ENCODE results near the gene CAP1. TPM values are rescaled to one million over a fixed set of nuclear protein-coding genes. Genes with fewer than 3 reads are reported as not detected.
"Not testable (repeated sequence)": the region's sequence is repeated elsewhere in the genome, so short reads cannot be mapped to it uniquely, and the experiment has no call there.

Gene CAP1
- polyA plus RNA-seq, 2 of the 4 experiments (the other 2 are of a cell fraction) = 267 to 274 TPM

GRCh38 chr1:40004857-40005256, 35.7 kb upstream of the CAP1 start:
- no peak for FAIRE-seq
- TF ChIP-seq ZFP36 (IDR thresholded peaks at IDR 0.05; ENCODE audit: borderline replicate concordance, partially characterized antibody) (no peak), MAX (IDR thresholded peaks at IDR 0.05) (no peak), ZNF302 (CRISPR knock-in tag; IDR thresholded peaks at IDR 0.05) (no peak), RARB (CRISPR knock-in tag; IDR thresholded peaks at IDR 0.05) (no peak), SREBF2 (IDR thresholded peaks at IDR 0.05) (no peak)
- TF ChIP-seq, protein P1, sequence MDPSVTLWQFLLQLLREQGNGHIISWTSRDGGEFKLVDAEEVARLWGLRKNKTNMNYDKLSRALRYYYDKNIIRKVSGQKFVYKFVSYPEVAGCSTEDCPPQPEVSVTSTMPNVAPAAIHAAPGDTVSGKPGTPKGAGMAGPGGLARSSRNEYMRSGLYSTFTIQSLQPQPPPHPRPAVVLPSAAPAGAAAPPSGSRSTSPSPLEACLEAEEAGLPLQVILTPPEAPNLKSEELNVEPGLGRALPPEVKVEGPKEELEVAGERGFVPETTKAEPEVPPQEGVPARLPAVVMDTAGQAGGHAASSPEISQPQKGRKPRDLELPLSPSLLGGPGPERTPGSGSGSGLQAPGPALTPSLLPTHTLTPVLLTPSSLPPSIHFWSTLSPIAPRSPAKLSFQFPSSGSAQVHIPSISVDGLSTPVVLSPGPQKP (IDR thresholded peaks at IDR 0.05; ENCODE audit: low read depth, low read length) = no peak
- TF ChIP-seq, protein P2, sequence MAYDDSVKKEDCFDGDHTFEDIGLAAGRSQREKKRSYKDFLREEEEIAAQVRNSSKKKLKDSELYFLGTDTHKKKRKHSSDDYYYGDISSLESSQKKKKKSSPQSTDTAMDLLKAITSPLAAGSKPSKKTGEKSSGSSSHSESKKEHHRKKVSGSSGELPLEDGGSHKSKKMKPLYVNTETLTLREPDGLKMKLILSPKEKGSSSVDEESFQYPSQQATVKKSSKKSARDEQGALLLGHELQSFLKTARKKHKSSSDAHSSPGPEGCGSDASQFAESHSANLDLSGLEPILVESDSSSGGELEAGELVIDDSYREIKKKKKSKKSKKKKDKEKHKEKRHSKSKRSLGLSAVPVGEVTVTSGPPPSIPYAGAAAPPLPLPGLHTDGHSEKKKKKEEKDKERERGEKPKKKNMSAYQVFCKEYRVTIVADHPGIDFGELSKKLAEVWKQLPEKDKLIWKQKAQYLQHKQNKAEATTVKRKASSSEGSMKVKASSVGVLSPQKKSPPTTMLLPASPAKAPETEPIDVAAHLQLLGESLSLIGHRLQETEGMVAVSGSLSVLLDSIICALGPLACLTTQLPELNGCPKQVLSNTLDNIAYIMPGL (CRISPR knock-in tag; IDR thresholded peaks at IDR 0.05; ENCODE audit: borderline replicate concordance) = no peak

GRCh38 chr1:40007481-40008034, 33.0 kb upstream of the CAP1 start:
- H3K4me2 ChIP-seq; H3K9me3 ChIP-seq; POLR2A ChIA-PET; ATAC-seq; FAIRE-seq; H3K4me1 ChIP-seq; H3K27ac ChIP-seq; DNase-seq (ENCODE audit: low read depth in 1 of 2, low spot score in 1 of 2); H3K4me3 ChIP-seq: not testable (repeated sequence)
- CTCF ChIA-PET = interaction anchor here (2.0 kb wide), 1 partner anchor 34 kb away, joined by 4 read pairs; no protein-coding TSS in a partner anchor
- WGBS (ENCODE audit: missing lambda C conversion rate) = 3% methylated on average over 3 of the region's 3 CpGs

More at GRCh38 chr1:40004857-40005256, 35.7 kb upstream of the CAP1 start:
- Histone ChIP-seq H3K4me1 (no peaks in the 10 kb centered on the region), H3K9me3 (no peaks in the 10 kb centered on the region), H3K4me3 (no peak overlapping the region), H3K4me2 (no peak overlapping the region), H3K27ac (no peak overlapping the region)
- no peak for DNase-seq (ENCODE audit: low read depth in 1 of 2, low spot score in 1 of 2)
- ChIA-PET POLR2A (no interaction called here), CTCF (interaction anchor here (2.2 kb wide), 1 partner anchor 27 kb away, joined by 8 read pairs; no protein-coding TSS in a partner anchor)
- WGBS (ENCODE audit: missing lambda C conversion rate) = 22% methylated on average over 2 of the region's 2 CpGs
- ATAC-seq = no peak

- FAIRE-seq (no peak), ATAC-seq (no peak)
- POLR2A ChIA-PET = no interaction called here
Observed at GRCh38 chr1:40011198-40011597, 29.3 kb upstream of the CAP1 start.

DNA sequence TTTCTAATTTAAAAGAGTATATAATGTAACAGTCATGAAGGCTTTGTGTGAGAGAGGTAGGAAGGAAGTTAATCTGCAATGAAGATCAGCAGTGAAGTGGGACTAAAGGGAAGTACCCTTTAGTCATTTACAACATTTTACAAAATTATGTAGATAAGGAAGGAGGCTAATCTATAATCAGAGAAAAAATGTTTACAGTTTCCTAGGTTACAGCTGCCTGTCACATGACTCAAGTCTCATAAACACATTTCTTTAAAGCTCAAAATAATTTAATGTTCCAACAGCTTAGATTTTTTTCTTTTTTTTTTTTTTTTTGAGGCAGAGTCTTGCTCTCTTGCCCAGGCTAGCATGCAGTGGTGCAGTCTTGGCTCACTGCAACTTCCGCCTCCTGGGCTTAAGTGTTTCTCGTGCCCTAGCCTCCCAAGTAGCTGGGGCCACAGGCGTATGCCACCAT, 26.2 kb upstream of the CAP1 start:
- no peak overlapping the region for H3K4me2 ChIP-seq
- FAIRE-seq (no peak), DNase-seq (ENCODE audit: low read depth in 1 of 2, low spot score in 1 of 2) (no peak), ATAC-seq (no peak)
- ChIA-PET CTCF (interaction anchor here (0.6 to 1.6 kb wide), 7 partner anchors 18 to 112 kb away, joined by 3 to 4 read pairs (median 3); no protein-coding TSS in a partner anchor), POLR2A (interaction anchor here (2.0 kb wide), 1 partner anchor 26 kb away, joined by 7 read pairs; the partner anchor contains the start of gene CAP1)
- no peak overlapping the region for H3K27ac ChIP-seq
- no peaks in the 10 kb centered on the region for H3K9me3 ChIP-seq
- H3K4me1 ChIP-seq = 0 out of 3 replicates have a peak, but pooled peaks cover 7% of the 10 kb centered on the region
- WGBS (ENCODE audit: missing lambda C conversion rate) = 91% methylated on average over 3 of the region's 3 CpGs
- no peak overlapping the region for H3K4me3 ChIP-seq
- no peak for TF ChIP-seq PHF8 (IDR thresholded peaks at IDR 0.05; ENCODE audit: borderline replicate concordance, low read depth)
- no peak for TF ChIP-seq HDAC2 (IDR thresholded peaks at IDR 0.05)
- no peak for TF ChIP-seq MAZ (IDR thresholded peaks at IDR 0.05; ENCODE audit: borderline replicate concordance, low read depth, low read length)
- no peak for TF ChIP-seq E2F6 (IDR thresholded peaks at IDR 0.05; ENCODE audit: borderline replicate concordance, low read depth)
- TF ChIP-seq SREBF2 (IDR thresholded peaks at IDR 0.05) = no peak
- no peak for TF ChIP-seq EHMT2 (IDR thresholded peaks at IDR 0.05; ENCODE audit: low read depth)
- no peak for TF ChIP-seq POLR2AphosphoS2 (conservative IDR thresholded peaks at IDR 0.05; ENCODE audit: low read length)
- TF ChIP-seq, protein P3, sequence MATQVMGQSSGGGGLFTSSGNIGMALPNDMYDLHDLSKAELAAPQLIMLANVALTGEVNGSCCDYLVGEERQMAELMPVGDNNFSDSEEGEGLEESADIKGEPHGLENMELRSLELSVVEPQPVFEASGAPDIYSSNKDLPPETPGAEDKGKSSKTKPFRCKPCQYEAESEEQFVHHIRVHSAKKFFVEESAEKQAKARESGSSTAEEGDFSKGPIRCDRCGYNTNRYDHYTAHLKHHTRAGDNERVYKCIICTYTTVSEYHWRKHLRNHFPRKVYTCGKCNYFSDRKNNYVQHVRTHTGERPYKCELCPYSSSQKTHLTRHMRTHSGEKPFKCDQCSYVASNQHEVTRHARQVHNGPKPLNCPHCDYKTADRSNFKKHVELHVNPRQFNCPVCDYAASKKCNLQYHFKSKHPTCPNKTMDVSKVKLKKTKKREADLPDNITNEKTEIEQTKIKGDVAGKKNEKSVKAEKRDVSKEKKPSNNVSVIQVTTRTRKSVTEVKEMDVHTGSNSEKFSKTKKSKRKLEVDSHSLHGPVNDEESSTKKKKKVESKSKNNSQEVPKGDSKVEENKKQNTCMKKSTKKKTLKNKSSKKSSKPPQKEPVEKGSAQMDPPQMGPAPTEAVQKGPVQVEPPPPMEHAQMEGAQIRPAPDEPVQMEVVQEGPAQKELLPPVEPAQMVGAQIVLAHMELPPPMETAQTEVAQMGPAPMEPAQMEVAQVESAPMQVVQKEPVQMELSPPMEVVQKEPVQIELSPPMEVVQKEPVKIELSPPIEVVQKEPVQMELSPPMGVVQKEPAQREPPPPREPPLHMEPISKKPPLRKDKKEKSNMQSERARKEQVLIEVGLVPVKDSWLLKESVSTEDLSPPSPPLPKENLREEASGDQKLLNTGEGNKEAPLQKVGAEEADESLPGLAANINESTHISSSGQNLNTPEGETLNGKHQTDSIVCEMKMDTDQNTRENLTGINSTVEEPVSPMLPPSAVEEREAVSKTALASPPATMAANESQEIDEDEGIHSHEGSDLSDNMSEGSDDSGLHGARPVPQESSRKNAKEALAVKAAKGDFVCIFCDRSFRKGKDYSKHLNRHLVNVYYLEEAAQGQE (IDR thresholded peaks at IDR 0.05) = no peak

More at GRCh38 chr1:40011198-40011597, 29.3 kb upstream of the CAP1 start:
- no peak overlapping the region for H3K4me3 ChIP-seq
- H3K9me3 ChIP-seq = no peaks in the 10 kb centered on the region
- H3K27ac ChIP-seq = no peak overlapping the region
- DNase-seq (ENCODE audit: low read depth in 1 of 2, low spot score in 1 of 2) = no peak
- 50% methylated on average over 3 of the region's 3 CpGs for WGBS (ENCODE audit: missing lambda C conversion rate)
- H3K4me1 ChIP-seq = 0 out of 3 replicates have a peak, but pooled peaks cover 7% of the 10 kb centered on the region
- CTCF ChIA-PET = interaction anchor here (1.2 kb wide), 1 partner anchor 40 kb away, joined by 4 read pairs; no protein-coding TSS in a partner anchor
- no peak overlapping the region for H3K4me2 ChIP-seq
- no peak for TF ChIP-seq SMC3 (IDR thresholded peaks at IDR 0.05)
- TF ChIP-seq EHF (CRISPR knock-in tag; IDR thresholded peaks at IDR 0.05) = no peak
